Measurements from ENCODE around the gene CTSH. TPM values are rescaled to one million over a fixed set of nuclear protein-coding genes. Genes with fewer than 3 reads are reported as not detected.

CTSH gene
- polyA plus RNA-seq, 3 donors from 2014 or later, result 9.3 to 37.8 (median 23.0) TPM

GRCh38 chr15:78983146-78983918, 38.5 kb upstream of the CTSH start:
- Mint-ChIP-seq H3K27me3 (ENCODE audit: low read depth in 3 of 3) (peaks cover 0 to 17% (median 2%) of the 10 kb centered on the region in 3 donors), H3K27ac (no peak overlapping the region), H3K9me3 (no peaks in the 10 kb centered on the region), H3K36me3 (no peaks in the 10 kb centered on the region), H3K4me3 (no peak overlapping the region), H3K4me1 (no peaks in the 10 kb centered on the region)
- DNase-seq, result no peak

DNA sequence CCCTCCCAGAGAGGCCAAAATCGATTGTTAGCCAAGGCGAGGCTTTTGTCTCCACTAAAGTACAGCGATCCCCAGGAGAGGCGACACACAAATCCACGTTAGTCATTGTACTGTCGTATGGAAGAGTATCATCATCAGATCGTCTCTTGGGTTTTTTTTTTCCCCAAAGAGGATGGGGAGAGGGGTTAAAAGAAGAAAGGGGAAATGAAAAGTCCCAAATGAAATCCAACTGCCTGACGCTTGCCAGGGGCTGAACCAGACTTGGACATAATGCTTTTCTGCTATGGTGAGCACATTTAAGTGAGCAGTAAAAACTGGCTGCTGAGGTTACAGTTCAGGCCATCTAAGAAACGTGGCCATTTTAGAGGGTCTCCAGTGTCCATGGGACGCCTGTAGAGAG, 37.9 kb upstream of the CTSH start:
- Mint-ChIP-seq H3K36me3 (no peaks in the 10 kb centered on the region), H3K27me3 (ENCODE audit: low read depth in 3 of 3) (peaks cover 0 to 17% (median 2%) of the 10 kb centered on the region in 3 donors), H3K27ac (no peak overlapping the region), H3K4me1 (no peaks in the 10 kb centered on the region), H3K4me3 (no peak overlapping the region), H3K9me3 (no peaks in the 10 kb centered on the region)
- DNase-seq, result no peak

DNA sequence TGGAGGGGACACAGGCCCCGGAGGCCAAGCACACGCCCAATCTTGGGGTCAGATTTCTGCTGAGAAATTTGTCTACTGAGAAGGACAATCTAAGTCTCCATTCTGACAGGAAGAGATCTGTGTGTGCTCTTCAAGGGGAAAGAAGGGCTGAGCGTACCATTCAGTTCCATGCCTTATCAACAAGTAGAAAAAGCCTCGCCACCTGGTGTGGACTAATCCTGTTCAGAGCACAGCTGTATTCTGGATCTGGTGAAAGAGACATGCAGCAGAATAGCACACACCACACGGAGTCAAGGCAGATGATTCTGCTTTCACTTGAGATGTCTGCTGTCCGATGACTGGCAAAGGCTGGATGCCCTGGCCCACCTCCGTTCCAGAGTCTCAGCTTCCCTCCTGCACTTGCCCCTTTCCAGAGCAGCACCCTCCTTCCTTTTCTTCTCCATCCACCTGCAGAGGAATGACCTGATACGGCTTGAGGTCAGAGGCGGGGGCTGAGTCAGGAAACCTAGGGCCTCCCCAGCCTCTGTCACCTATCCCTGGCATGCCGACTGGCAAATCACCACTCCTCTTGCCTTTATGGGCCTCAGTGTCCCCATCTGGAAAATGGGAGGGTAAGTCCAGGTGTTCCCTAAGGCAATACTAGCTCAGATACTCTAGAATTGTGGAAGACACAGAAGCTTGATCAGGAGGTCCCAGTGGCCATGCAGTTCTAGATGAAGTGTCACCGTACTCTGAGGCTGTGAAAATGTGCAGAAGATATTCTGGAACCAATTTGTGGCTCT, 36.9 kb upstream of the CTSH start:
- Mint-ChIP-seq H3K36me3 (no peaks in the 10 kb centered on the region), H3K4me1 (no peaks in the 10 kb centered on the region), H3K27ac (no peak overlapping the region), H3K4me3 (no peak overlapping the region), H3K9me3 (no peaks in the 10 kb centered on the region), H3K27me3 (ENCODE audit: low read depth in 3 of 3) (peaks cover 0 to 15% (median 3%) of the 10 kb centered on the region in 3 donors)
- DNase-seq, result no peak

DNA sequence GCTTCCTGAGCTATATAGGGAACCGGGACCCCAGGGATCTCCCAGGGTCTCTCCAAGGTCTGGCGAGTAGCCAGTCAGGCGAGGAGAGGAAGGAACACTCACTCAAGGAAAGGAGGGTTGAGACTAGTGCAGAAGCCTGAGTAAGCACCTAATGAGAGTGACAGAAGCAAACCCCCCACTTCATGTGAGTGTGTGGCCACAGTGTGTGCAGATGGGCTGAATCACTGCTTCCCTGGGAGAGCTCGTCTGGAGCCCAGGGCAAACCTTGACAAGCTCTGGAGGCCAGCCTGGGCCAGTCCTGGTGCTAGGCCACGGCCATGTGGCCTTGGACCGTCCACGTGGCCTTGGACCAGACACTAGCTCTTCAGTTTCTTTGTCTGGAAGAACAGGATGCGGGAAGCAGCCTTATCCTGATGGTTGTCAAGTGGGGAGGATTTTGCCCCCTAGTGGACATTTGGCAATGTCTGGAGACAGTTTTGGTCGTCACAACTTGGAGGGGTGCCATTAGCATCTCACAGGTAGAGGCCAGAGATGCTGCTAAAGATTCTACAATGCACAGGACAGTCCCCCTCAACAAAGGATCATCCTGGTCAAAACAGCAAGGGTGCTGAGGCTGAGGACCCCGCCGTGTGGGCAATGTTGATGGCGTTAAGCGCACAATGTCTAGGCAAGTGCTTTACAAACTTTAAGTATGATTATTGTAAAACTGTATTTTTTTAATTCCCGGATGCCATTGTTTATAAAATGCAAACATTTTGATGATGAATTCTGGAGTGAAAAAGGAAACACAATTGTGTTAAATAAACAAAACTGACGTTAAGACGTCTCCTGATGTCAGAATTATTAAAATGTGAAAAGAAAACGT, 34.8 kb upstream of the CTSH start:
- no peaks in the 10 kb centered on the region for H3K4me1 Mint-ChIP-seq
- H3K27me3 Mint-ChIP-seq (ENCODE audit: low read depth in 3 of 3), result peaks cover 0 to 7% (median 3%) of the 10 kb centered on the region in 3 donors
- H3K9me3 Mint-ChIP-seq, result no peaks in the 10 kb centered on the region
- H3K4me3 Mint-ChIP-seq, result no peak overlapping the region
- H3K36me3 Mint-ChIP-seq, result no peaks in the 10 kb centered on the region
- DNase-seq, result peak in 1 of 3 donors; percentile 12
- no peak overlapping the region for H3K27ac Mint-ChIP-seq

- Mint-ChIP-seq H3K9me3 (no peaks in the 10 kb centered on the region), H3K4me3 (no peak overlapping the region), H3K36me3 (no peaks in the 10 kb centered on the region), H3K4me1 (no peaks in the 10 kb centered on the region), H3K27me3 (ENCODE audit: low read depth in 3 of 3) (peaks cover 0 to 7% (median 3%) of the 10 kb centered on the region in 3 donors), H3K27ac (no peak overlapping the region)
- no peak for DNase-seq
These were observed 33.8 kb upstream of the CTSH start for GRCh38 chr15:78978601-78979179.

DNA sequence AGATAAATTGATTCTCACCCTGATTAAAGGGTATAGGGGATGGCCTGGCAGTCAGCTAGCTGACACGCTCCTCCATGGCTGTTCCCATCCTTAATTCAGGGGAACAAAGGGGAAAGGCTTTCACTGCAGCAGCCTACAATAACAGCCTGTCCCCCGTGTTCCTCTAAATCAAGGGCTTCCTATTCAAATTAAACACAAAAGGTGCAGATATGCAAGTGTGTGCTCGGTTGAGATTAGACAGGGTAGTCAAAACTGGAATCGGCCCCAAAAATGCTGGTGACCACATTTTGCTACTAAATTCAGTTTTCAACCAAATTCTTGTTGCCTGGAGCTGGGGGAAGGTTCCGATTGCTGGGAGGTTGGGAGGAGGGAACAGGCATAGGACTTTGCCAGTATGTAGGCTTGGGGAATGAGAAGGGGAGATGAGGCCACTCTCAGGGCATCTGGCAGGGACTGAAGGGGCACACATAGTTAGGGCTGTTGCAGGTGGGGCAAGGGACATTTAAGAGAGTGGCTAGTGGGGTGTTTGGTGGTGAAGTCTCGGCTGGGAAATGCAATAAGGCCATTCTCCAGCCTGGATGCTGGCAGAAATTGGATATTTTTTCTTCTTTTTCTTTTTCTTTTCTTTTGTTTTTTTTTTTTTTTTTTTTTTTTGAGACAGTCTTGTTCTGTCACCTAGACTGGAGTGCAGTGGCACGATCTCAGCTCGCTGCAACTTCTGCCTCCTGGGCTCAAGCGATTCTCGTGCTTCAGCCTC, 32.9 kb upstream of the CTSH start:
- H3K4me1 Mint-ChIP-seq, result no peaks in the 10 kb centered on the region

DNA sequence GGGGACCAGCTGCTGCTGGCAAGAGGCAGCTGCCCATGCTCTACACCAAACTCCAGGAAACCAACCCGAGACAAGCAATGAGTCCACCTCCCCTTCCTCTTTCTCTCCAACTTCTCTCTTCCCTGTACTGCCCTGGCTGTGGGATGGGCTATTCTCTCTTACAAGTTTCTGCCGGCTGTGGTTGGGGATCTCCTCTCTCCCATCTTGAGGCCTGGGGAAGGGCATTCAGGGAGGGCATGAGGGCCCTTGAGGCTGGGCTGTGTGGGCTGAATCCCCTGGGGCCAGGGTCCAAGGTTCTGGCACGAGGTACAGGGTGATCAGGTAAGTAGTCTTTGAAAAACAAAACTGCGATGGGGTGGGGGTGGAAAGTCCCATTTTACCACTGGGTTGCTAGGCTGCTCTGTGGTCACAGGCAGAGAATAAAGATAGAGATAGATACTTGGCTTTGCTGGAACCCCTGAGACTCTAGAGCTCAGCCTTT, 32.3 kb upstream of the CTSH start:
- H3K9me3 Mint-ChIP-seq, result no peaks in the 10 kb centered on the region
- H3K4me1 Mint-ChIP-seq, result no peaks in the 10 kb centered on the region
- peaks cover 0 to 6% (median 2%) of the 10 kb centered on the region in 3 donors for H3K27me3 Mint-ChIP-seq (ENCODE audit: low read depth in 3 of 3)
- H3K4me3 Mint-ChIP-seq, result no peak overlapping the region
- DNase-seq, result no peak
- H3K27ac Mint-ChIP-seq, result no peak overlapping the region
- H3K36me3 Mint-ChIP-seq, result no peaks in the 10 kb centered on the region

More for the DNA sequence above, 32.9 kb upstream of the CTSH start:
- Mint-ChIP-seq H3K9me3 (no peaks in the 10 kb centered on the region), H3K27me3 (ENCODE audit: low read depth in 3 of 3) (peaks cover 0 to 9% (median 3%) of the 10 kb centered on the region in 3 donors), H3K36me3 (no peaks in the 10 kb centered on the region), H3K27ac (no peak overlapping the region), H3K4me3 (no peak overlapping the region)
- no peak for DNase-seq

DNA sequence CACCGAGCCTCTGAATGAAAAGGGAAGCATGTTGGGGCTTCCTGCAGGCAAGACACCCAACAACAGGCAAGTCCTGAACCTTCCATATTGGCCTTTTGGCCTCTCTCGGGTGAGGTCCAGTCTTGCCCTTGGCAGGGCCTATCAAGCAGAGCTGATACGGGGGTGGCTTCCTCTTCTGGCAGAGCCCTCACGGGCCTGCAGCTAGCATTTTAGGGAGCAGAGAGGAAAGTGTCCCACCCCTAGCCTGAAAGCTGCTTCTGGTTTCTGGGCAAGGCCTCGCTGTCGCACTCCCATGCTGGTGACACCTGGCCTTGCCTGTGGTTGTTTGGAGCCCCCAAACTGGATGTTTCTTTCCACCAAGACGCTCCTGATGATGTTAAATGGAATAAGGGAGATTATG, 31.8 kb upstream of the CTSH start:
- no peak overlapping the region for H3K27ac Mint-ChIP-seq
- peaks cover 0 to 6% (median 2%) of the 10 kb centered on the region in 3 donors for H3K27me3 Mint-ChIP-seq (ENCODE audit: low read depth in 3 of 3)
- DNase-seq, result no peak
- no peak overlapping the region for H3K4me3 Mint-ChIP-seq
- no peaks in the 10 kb centered on the region for H3K4me1 Mint-ChIP-seq
- no peaks in the 10 kb centered on the region for H3K36me3 Mint-ChIP-seq
- H3K9me3 Mint-ChIP-seq, result no peaks in the 10 kb centered on the region

DNA sequence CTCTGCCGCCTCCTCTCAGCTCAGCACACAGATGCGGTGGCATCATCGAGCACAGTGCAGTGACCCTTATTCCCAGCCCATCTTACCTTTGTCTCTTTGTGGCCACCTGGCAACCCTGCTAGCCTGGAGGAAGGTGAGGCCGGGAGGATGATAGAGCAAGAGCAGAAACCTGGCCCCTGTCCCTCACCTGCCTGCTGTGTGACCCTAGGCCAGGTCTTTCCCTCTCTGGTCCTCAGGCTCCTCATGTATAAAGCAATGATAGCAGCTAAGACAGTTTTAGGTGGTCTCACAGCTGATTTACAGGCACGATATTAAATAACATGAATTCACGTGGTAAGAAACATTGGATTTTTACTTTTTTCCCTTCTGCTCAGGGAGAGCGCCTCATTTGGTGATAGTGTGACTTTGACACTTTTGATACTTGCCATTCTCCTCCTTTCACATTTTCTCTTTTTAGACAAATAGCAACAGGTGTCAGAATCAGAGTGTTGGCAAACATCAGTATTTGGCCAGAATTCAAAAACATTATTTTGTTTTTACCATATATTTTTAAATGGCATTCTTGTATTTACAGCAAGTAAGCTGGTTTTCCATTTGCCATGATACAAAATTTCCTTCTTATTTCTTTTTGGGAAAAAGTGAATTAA, 29.5 kb upstream of the CTSH start:
- Mint-ChIP-seq H3K9me3 (no peaks in the 10 kb centered on the region), H3K27ac (no peak overlapping the region), H3K4me3 (no peak overlapping the region), H3K36me3 (no peaks in the 10 kb centered on the region), H3K4me1 (no peaks in the 10 kb centered on the region), H3K27me3 (ENCODE audit: low read depth in 3 of 3) (peaks cover 0 to 2% (median 2%) of the 10 kb centered on the region in 3 donors)
- no peak for DNase-seq

DNA sequence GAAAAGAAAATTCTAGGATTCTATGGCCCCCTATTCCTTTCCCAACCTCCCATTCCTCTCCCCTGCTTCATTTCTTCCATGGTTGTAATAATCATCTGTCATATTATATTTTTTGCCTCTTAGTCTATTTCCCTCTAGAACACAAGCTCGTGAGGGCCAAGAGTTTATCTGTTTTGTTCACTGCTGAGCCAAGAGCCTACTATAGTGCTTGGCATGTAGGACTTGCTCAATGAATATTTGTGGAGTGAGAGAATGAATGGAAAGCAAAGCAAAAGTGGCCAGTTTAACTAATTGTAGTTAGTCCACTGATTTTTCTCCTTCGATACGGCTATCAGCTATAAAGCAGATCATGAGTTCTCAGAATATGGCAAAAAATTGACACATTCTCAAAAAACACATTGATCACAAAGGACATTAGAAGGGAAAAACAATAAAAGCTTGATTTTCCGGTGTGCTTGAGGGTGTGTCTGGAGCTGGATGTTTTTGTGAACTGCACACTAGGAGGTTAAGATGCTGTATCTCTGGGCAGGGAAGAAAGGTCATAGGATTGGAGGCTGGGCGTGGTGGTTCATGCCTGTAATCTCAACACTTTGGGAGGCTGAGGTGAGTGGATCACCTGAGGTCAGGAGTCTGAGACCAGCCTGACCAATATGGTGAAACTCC, 25.0 kb upstream of the CTSH start:
- no peak overlapping the region for H3K4me3 Mint-ChIP-seq

DNA sequence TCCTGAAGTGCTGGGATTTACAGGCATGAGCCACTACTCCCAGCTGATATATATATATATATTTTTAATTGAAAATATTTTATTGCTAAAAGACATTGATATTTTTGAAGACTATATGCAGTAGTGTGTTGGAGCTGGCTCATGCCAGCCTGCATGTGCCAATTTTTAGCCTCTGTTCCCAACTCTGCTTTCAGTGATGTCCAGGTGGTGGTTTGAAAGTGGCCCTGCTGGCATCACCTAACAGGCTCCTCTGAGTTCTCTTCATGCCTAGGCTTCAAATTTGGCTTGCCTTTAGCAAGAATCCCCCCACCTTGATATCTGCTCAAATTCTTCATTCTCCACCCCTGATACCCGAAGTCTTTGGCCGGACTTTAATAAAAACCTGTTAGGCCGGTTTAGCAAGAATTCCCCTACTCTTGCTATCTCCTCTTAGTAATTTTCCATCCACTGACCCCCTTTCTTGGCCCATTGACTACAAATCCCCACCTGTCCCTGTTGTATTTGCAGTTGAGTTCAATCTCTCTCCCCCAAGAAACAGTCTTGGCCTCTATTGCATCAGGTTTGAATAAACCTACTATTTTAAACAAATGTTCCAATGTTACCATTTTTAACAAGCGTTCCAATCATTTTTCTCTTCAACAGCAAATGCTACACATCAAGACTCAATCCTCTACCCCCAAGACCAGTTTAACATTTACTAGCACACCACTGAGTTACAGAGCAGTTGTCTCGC, 23.9 kb upstream of the CTSH start:
- H3K27me3 Mint-ChIP-seq (ENCODE audit: low read depth in 3 of 3), result peaks cover 0 to 2% (median 2%) of the 10 kb centered on the region in 3 donors
- H3K36me3 Mint-ChIP-seq, result no peaks in the 10 kb centered on the region
- DNase-seq, result no peak
- no peaks in the 10 kb centered on the region for H3K4me1 Mint-ChIP-seq
- no peaks in the 10 kb centered on the region for H3K9me3 Mint-ChIP-seq
- H3K27ac Mint-ChIP-seq, result no peak overlapping the region
- no peak overlapping the region for H3K4me3 Mint-ChIP-seq

More for the DNA sequence above, 25.0 kb upstream of the CTSH start:
- Mint-ChIP-seq H3K27ac (no peak overlapping the region), H3K36me3 (no peaks in the 10 kb centered on the region), H3K4me1 (no peaks in the 10 kb centered on the region), H3K9me3 (no peaks in the 10 kb centered on the region), H3K27me3 (ENCODE audit: low read depth in 3 of 3) (peaks cover 0 to 2% (median 2%) of the 10 kb centered on the region in 3 donors)
- DNase-seq, result no peak

All from immature natural killer cell (primary cell).